ENCODE data around the gene FKRP.
"Not testable (repeated sequence)": the region's sequence is repeated elsewhere in the genome, so short reads cannot be mapped to it uniquely, and the experiment has no call there.

The FKRP gene

GRCh38 chr19:46759817-46760333 lies 14.0 kb downstream of the FKRP start:
- no peak for DNase-seq

GRCh38 chr19:46760363-46760762 lies 14.5 kb downstream of the FKRP start:
- DNase-seq, result no peak

- not testable (repeated sequence) for DNase-seq
Measured at GRCh38 chr19:46760897-46761296, 15.0 kb downstream of the FKRP start.

GRCh38 chr19:46761418-46761831 lies 15.6 kb downstream of the FKRP start:
- DNase-seq, result no peak

- no peak for DNase-seq
Measured at GRCh38 chr19:46762245-46762890, 16.5 kb downstream of the FKRP start.

DNA sequence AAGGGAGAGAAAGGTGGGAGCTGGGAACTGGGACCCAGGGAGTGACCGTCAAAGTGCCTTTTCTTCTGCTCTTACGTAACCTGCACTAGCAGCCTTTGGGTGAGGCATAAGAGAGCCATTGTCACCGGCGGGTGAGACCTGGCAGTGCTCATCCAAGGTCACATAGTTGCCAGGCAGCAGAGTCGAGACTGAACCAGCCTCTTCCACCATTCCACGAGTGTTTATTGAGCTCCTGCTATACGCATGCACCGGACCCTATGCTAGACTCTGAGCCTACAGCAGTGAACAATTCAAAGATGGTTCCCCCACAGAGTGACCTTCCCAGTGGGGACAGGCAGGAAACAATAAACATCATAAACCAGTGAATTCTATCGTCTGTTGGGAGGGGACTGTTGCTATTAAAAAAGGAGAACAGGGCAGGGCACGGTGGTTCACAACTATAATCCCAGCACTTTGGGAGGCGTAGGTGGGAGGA lies 19.0 kb downstream of the FKRP start:
- DNase-seq, result no peak

DNA sequence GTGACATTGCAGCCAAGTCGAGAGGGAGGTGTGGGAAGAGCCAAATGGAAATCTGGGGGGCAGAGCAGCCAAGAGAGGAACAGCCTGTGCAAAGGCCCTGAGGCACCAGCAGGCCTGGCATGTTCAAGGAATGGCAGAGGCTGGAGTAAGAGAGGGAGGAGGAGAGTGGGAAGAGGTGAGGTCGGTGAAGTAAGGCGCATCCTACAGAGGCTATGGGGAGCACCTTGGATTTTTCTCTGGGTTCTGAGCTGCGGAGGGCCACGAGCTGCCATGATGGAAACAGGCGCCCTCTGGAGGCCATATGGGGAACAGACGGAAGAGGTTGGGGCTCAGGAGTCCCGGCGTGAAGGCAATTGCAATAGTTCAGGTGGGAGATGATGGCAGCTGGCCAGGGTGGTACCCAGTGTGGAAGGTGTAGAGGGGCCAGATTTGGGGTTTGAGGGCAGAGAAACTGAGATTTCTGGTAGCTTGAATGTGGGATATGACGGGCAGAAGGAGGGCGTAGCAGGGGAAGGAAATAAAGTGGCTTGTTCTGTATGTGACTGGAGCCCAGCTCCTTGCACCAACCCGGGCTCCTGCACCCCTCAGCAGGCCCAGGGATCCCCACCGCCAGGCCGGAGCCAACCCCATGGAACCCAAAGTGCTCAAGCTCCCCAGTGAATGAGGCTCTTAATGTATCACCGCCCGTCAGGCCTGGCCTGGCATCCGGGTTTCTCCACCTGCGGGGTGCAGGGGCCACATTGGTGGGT lies 20.9 kb downstream of the FKRP start:
- peak in 1 of 2 experiments; percentile 34 for DNase-seq

DNA sequence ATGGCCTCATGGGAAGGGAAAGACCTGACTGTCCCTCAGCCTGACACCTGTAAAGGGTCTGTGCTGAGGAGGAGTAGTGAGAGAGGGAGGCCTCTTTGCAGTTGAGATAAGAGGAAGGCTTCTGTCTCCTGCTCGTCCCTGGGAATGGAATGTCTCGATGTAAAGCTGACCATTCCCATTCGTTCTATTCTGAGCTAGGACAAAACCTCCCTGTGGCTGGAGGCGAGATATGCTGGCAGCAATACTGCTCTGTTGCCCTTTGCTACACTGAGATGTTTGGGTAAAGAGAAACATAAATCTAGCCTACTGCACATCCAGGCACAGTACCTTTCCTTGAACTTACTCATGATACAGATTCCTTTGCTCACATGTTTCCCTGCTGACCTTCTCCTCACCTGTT lies 22.9 kb downstream of the FKRP start:
- DNase-seq, result not testable (repeated sequence)

GRCh38 chr19:46772170-46773017 lies 26.5 kb downstream of the FKRP start:
- no peak for DNase-seq

DNA sequence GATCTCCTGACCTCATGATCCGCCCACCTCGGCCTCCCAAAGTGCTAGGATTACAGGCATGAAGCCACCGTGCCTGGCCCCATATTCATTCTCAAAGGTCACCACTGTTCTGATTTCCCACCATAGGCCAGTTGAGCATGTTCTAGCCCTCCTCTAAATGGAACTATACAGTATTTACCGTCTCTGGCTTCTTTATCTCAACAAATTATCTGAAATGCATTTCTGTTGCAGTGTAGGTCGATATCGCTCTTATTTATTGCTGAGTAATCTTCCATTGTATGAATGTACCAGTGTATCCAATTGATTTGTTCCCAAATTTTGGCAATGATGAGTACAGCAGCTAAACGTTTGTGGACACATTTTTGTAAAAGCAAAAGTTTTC lies 27.2 kb downstream of the FKRP start:
- no peak for DNase-seq

- DNase-seq, result no peak
Measured at GRCh38 chr19:46775642-46776258, 29.9 kb downstream of the FKRP start.

GRCh38 chr19:46776927-46777911 lies 31.4 kb downstream of the FKRP start:
- DNase-seq, result no peak

DNA sequence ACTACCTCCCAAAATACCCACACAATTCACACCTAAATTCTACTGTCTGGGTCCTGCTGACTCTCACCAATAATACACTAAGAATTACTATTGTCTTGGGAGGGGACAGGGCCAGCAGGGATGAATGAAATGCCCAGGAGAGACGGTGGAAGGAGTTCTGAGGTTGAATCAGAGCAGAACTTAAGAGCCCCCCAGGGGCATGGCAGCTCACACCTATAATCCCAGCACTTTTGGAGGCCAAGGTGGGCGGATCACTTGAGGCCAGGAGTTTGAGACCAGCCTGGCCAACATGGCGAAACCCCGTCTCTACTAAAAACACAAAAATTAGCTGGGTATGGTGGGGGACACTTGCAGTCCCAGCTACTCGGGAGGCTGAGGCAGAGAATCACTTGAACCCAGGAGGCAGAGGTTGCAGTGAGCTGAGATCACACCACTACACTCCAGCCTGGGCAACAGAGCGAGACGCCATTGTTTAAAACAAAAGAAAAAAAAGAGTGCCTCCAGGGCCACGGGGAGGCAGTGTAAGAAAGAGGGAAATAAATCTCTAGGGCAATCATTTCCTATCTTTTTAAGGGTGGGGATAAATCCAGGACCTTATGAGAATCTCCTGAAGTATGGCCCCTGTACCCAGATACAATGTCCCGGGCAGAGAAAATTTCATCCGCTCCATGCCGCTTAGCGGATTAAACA lies 32.2 kb downstream of the FKRP start:
- DNase-seq, result not testable (repeated sequence)

GRCh38 chr19:46782355-46783019 lies 36.6 kb downstream of the FKRP start:
- DNase-seq, result no peak

DNA sequence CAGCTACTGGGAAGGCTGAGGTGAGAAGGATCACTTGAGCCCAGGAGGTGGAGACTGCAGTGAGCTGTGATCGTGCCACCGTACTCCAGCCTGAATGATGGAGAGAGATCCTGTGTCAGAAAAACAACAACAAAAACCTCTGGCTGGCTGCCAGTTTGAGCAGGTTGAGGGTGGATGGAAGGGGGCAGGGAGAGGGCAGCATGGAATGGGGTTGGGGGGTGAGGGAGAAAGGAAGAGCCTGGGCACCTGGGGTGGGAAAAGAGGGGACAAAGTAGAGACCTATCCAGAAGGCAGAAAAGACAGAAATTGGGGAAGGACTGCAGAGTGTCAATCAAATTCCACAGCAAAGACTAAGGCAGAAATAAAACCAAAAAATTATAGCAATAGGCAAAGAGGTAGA lies 37.8 kb downstream of the FKRP start:
- no peak for DNase-seq

- DNase-seq, result peak in 1 of 2 experiments; percentile 51
Measured at GRCh38 chr19:46784262-46785053, 38.6 kb downstream of the FKRP start.

DNA sequence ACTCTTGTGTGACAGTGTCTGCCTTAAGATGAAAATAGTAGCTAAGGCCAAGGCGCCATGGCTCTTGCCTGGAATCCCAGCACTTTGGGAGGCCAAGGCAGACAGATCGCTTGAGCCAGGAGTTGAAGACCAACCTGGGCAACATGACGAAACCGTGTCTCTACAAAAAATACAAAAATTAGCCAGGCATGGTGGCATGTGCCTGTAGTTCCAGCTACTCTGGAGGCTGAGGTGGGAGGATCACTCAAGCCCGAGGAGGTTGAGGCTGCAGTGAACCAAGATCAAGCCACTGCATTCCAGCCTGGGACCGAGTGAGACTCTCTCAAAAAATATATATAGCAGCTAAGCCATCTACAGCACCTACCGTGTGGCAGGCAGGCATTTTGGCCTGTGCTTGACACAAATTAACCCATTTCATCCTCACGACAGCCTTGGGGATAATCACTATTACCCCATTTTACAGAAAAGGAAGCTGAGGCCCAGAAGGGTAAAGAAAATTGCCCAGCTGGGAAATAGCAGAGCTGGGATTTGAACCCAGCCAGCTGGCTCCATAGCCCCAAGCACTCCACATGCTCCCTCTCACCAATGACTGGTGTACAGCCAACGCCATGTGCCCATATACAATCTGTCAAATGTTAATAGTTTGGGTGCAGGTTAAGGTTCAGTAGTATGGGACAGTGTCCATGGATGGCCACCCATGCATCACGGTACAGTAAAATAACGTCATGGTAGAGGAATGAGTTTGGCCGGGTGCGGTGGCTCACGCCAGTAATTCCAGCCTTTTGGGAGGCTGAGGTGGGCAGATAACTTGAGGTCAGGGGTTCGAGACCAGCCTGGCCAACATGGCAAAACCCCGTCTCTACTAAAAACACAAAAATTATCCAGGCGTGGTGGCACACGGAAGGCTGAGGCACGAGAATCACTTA lies 39.5 kb downstream of the FKRP start:
- no peak for DNase-seq

GRCh38 chr19:46785980-46786235 lies 40.1 kb downstream of the FKRP start:
- DNase-seq, result no peak
